K562 (cell line): ENCODE results near the gene TRMT10B. TPM values are rescaled to one million over a fixed set of nuclear protein-coding genes. Genes with fewer than 3 reads are reported as not detected.
A peak's percentile ranks its signal among the peaks of the same experiment; 100 is the strongest.

ENCODE experiments used
- CBFA2T2 ChIP-seq: fragments of 450-650 bp; conservative IDR thresholded peaks from 2 replicates; pipeline ENCODE4 v1.6.1; 2017; ENCODE audit warnings: mild to moderate bottlenecking
- CHD4 ChIP-seq: fragments of 200-600 bp; sonication (generic); IDR thresholded peaks from 3 replicates; pipeline ENCODE4 v1.6.1; 2012; ENCODE audit warnings: low read depth, mild to moderate bottlenecking, mixed read lengths, low read length, inconsistent platforms; ENCODE audit not compliant: insufficient read depth, insufficient replicate concordance, poor library complexity, severe bottlenecking
- DIDO1 ChIP-seq: fragments of 450-650 bp; IDR thresholded peaks from 2 replicates; pipeline ENCODE4 v1.6.1; 2016; ENCODE audit warnings: low read depth, missing biosample characterization, missing genetic modification characterization
- E2F3 ChIP-seq: fragments of 250-450 bp; sonication (Bioruptor Pico); IDR thresholded peaks from 2 replicates; pipeline ENCODE4 v1.4.0; 2020; ENCODE audit warnings: mild to moderate bottlenecking
- FOXA3 ChIP-seq, 2 experiments: fragments of 450-650 bp in 1 of 2; sonication (generic) in 1 of 2; formaldehyde crosslinking; IDR thresholded peaks in 1 of 2; conservative IDR thresholded peaks in 1 of 2; 2 replicates each; pipeline versions ENCODE4 v1.4.0 to v1.8.0; 2020 to 2022; ENCODE audit warnings: mild to moderate bottlenecking in 2 of 2, missing genetic modification reagents in 1 of 2
- KHSRP ChIP-seq: fragments of 450-650 bp; IDR thresholded peaks from 2 replicates; pipeline ENCODE4 v1.6.1; 2017
- LARP7 ChIP-seq: fragments of 450-650 bp; IDR thresholded peaks from 2 replicates; pipeline ENCODE4 v1.6.1; 2016
- MED1 ChIP-seq: sonication (generic); formaldehyde crosslinking; IDR thresholded peaks from 2 replicates; pipeline ENCODE4 v1.8.1; 2023; ENCODE audit warnings: missing genetic modification reagents, borderline replicate concordance
- PHTF2 ChIP-seq: fragments of 250-450 bp; sonication (Bioruptor Pico); IDR thresholded peaks from 2 replicates; pipeline ENCODE4 v1.5.0; 2021; ENCODE audit warnings: mild to moderate bottlenecking
- PRPF4 ChIP-seq: fragments of 200-400 bp; formaldehyde crosslinking; IDR thresholded peaks from one replicate; pipeline ENCODE4 v1.6.1; 2017; ENCODE audit warnings: low read length, low read depth, mild to moderate bottlenecking; ENCODE audit not compliant: insufficient read depth, poor library complexity, severe bottlenecking
- SMARCA5 ChIP-seq: fragments of 450-650 bp; IDR thresholded peaks from 2 replicates; pipeline ENCODE4 v1.6.1; 2016
- SUPT5H ChIP-seq: fragments of 450-650 bp; IDR thresholded peaks from 2 replicates; pipeline ENCODE4 v1.6.1; 2016
- TRIM24 ChIP-seq, 2 experiments: fragments of 450-650 bp; IDR thresholded peaks; 2 replicates each; pipeline ENCODE4 v1.6.1; 2016
- ZFP30 ChIP-seq: fragments of 250-450 bp; sonication (Bioruptor Pico); IDR thresholded peaks from 2 replicates; pipeline ENCODE4 v1.8.0; 2022; ENCODE audit warnings: moderate library complexity, mild to moderate bottlenecking, inconsistent platforms, borderline replicate concordance
- ZNF134 ChIP-seq: fragments of 250-450 bp; sonication (Bioruptor Pico); conservative IDR thresholded peaks from 2 replicates; pipeline ENCODE4 v1.4.0; 2020
- ZNF174 ChIP-seq: fragments of 250-450 bp; sonication (Bioruptor Pico); IDR thresholded peaks from 2 replicates; pipeline ENCODE4 v1.4.0; 2020; ENCODE audit warnings: mild to moderate bottlenecking
- polyA plus RNA-seq, 8 experiments: library from polyadenylated mRNA; depleted of rRNA in 4 of 8; stranded (reverse) in 5 of 8; unstranded in 3 of 8; fragments of >200 nt; fragmentation: Nextera tagmentation in 2 of 8; fragmentation: Illumina TruSeq in 1 of 8; extraction: Ambion mirVana in 2 of 8; extraction: Trizol in 1 of 8; gene quantifications; 2 replicates each; pipeline versions ENCODE4 v1.2.1 to v1.2.3, GENCODE V29; 2011 to 2014; ENCODE audit warnings: inconsistent platforms in 1 of 8, missing spikeins in 1 of 8
- total RNA-seq, 7 experiments: library from RNA; depleted of rRNA in 6 of 7; stranded (reverse); fragments of >200 nt in 6 of 7; fragmentation: Illumina TruSeq in 2 of 7; extraction: Trizol in 2 of 7; gene quantifications; 2 replicates each; pipeline versions ENCODE4 v1.2.1 to v1.2.3, GENCODE V29; 2011 to 2021; ENCODE audit warnings: low replicate concordance in 1 of 7
- TF ChIP-seq, protein P1 (sequence below): sonication (generic); formaldehyde crosslinking; IDR thresholded peaks from 2 replicates; pipeline ENCODE4 v1.8.0; 2022; ENCODE audit warnings: mild to moderate bottlenecking, missing genetic modification reagents
- TF ChIP-seq, protein P2 (sequence below): sonication (generic); formaldehyde crosslinking; IDR thresholded peaks from 2 replicates; pipeline ENCODE4 v1.4.0; 2020; ENCODE audit warnings: mild to moderate bottlenecking, missing genetic modification reagents
- TF ChIP-seq, protein P3 (sequence below): fragments of 250-450 bp; sonication (Bioruptor Pico); IDR thresholded peaks from 2 replicates; pipeline ENCODE4 v1.5.1; 2021; ENCODE audit warnings: mild to moderate bottlenecking

Gene TRMT10B
- total and polyA plus RNA-seq, 9 of the 15 experiments (the other 6 are each of a cell fraction or from before 2014, with no cell fraction given) = 2.9 to 13.4 (median 7.0) TPM

DNA sequence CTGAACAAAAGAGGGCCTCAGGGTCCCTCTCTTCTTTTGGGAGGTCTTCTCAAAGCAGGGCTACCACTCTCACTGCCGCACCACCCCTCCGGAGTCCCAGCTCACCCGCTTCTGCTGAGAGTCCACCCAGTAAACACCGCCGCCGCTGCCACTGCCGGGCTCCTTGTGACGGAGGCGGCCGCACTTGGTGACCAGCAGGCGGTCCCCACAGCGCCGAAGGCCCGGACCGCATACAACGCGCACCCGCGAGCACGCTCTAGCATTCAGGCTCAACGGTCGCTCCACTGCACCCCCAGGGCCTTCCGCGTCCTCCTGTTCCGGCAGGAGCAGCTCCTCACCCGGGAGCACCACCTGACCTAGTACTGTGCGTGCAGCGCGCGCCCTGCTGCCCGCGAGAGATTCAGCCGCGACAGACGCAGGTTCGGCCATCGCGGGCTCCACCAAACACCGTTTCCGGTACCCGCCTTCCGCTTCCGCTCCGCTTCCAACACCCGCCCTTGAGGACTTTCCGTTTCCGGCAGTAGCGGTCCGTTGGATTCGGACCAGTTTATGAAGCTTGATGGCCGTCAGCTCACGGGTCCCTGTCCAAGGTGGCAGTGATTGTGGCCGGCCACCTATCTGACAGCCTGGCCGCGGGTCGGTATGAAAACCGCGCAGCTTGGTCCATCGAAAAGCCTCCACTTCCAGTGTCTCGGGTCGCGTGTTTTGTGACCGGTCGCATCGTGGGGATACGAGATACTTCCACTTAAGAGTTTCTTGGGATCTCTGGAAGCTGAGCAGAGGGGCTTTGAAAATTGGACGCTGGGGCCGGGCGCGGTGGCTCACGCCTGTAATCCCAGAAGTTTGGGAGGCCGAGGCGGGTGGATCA lies 31.2 kb downstream of the TRMT10B start, which contains the start of gene EXOSC3 (continued):
- TF ChIP-seq, protein P1, sequence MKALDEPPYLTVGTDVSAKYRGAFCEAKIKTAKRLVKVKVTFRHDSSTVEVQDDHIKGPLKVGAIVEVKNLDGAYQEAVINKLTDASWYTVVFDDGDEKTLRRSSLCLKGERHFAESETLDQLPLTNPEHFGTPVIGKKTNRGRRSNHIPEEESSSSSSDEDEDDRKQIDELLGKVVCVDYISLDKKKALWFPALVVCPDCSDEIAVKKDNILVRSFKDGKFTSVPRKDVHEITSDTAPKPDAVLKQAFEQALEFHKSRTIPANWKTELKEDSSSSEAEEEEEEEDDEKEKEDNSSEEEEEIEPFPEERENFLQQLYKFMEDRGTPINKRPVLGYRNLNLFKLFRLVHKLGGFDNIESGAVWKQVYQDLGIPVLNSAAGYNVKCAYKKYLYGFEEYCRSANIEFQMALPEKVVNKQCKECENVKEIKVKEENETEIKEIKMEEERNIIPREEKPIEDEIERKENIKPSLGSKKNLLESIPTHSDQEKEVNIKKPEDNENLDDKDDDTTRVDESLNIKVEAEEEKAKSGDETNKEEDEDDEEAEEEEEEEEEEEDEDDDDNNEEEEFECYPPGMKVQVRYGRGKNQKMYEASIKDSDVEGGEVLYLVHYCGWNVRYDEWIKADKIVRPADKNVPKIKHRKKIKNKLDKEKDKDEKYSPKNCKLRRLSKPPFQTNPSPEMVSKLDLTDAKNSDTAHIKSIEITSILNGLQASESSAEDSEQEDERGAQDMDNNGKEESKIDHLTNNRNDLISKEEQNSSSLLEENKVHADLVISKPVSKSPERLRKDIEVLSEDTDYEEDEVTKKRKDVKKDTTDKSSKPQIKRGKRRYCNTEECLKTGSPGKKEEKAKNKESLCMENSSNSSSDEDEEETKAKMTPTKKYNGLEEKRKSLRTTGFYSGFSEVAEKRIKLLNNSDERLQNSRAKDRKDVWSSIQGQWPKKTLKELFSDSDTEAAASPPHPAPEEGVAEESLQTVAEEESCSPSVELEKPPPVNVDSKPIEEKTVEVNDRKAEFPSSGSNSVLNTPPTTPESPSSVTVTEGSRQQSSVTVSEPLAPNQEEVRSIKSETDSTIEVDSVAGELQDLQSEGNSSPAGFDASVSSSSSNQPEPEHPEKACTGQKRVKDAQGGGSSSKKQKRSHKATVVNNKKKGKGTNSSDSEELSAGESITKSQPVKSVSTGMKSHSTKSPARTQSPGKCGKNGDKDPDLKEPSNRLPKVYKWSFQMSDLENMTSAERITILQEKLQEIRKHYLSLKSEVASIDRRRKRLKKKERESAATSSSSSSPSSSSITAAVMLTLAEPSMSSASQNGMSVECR (CRISPR knock-in tag) = peak; percentile 96
- TF ChIP-seq, protein P2, sequence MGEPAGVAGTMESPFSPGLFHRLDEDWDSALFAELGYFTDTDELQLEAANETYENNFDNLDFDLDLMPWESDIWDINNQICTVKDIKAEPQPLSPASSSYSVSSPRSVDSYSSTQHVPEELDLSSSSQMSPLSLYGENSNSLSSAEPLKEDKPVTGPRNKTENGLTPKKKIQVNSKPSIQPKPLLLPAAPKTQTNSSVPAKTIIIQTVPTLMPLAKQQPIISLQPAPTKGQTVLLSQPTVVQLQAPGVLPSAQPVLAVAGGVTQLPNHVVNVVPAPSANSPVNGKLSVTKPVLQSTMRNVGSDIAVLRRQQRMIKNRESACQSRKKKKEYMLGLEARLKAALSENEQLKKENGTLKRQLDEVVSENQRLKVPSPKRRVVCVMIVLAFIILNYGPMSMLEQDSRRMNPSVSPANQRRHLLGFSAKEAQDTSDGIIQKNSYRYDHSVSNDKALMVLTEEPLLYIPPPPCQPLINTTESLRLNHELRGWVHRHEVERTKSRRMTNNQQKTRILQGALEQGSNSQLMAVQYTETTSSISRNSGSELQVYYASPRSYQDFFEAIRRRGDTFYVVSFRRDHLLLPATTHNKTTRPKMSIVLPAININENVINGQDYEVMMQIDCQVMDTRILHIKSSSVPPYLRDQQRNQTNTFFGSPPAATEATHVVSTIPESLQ = no peak; the same call in none of the 2 replicates
- TF ChIP-seq CBFA2T2 (no peak), SMARCA5 (no peak), ZFP30 (CRISPR knock-in tag) (no peak), SUPT5H (peak; percentile 99), CHD4 (no peak), KHSRP (no peak), TRIM24 (IDR thresholded peaks at IDR 0.05) (peak in 1 of 2 experiments; percentile 91; a peak in 2 of 4 replicates), E2F3 (no peak), DIDO1 (tag) (peak; percentile 88; the same call in 1 of the 2 replicates), LARP7 (no peak), FOXA3 (CRISPR knock-in tag; conservative IDR thresholded peaks at IDR 0.05 in 1 of 2, IDR thresholded peaks at IDR 0.05 in 1 of 2) (no peak; a peak in 1 of 4 replicates), PHTF2 (no peak), ZNF174 (CRISPR knock-in tag) (no peak), PRPF4 (no peak), MED1 (CRISPR knock-in tag) (no peak), ZNF134 (CRISPR knock-in tag) (no peak)
- TF ChIP-seq, protein P3, sequence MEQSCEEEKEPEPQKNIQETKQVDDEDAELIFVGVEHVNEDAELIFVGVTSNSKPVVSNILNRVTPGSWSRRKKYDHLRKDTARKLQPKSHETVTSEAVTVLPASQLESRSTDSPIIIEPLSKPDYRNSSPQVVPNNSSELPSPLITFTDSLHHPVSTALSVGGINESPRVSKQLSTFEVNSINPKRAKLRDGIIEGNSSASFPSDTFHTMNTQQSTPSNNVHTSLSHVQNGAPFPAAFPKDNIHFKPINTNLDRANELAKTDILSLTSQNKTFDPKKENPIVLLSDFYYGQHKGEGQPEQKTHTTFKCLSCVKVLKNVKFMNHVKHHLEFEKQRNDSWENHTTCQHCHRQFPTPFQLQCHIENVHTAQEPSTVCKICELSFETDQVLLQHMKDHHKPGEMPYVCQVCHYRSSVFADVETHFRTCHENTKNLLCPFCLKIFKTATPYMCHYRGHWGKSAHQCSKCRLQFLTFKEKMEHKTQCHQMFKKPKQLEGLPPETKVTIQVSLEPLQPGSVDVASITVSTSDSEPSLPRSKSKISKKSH (CRISPR knock-in tag) = no peak
